MCF 10A (cell line): ENCODE data around the gene VWA7. TPM values are rescaled to one million over a fixed set of nuclear protein-coding genes. Genes with fewer than 3 reads are reported as not detected.

Experiments
- BruUV-seq: library from RNA; stranded (reverse); fragments of 400-500 nt; replicated peaks from 2 replicates; lab custom pipeline; 2021; lab: Mats Ljungman, UMichigan
- CTCF ChIA-PET: fragments of 300-600 bp; sonication (Branson Sonifier 250); formaldehyde crosslinking; extraction: SDS; loops from one replicate; lab custom pipeline; 2021; ENCODE audit warnings: antibody characterized with exemption, inconsistent platforms; lab: Yijun Ruan, JAX
- POLR2A ChIA-PET: fragments of 300-600, 350-650 bp; sonication (Branson Sonifier 250); formaldehyde crosslinking; extraction: SDS; loops from one replicate; lab custom pipeline; 2020; ENCODE audit warnings: antibody characterized with exemption, inconsistent platforms; lab: Yijun Ruan, JAX
- DNase-seq: peaks from one replicate; pipeline ENCODE4 v3.0.0-alpha.2; 2018; ENCODE audit not compliant: unreplicated experiment
- H3K27ac Mint-ChIP-seq: one replicate; pipeline ENCODE4 v1.8.0; 2022; ENCODE audit warnings: mild to moderate bottlenecking, low read depth, mixed read lengths; ENCODE audit not compliant: unreplicated experiment
- H3K27me3 Mint-ChIP-seq: one replicate; pipeline ENCODE4 v1.8.0; 2022; ENCODE audit warnings: mixed read lengths; ENCODE audit not compliant: insufficient read depth, unreplicated experiment
- H3K36me3 Mint-ChIP-seq: one replicate; pipeline ENCODE4 v1.8.0; 2022; ENCODE audit warnings: mild to moderate bottlenecking, moderate library complexity, mixed read lengths; ENCODE audit not compliant: insufficient read depth, unreplicated experiment
- H3K4me1 Mint-ChIP-seq: one replicate; pipeline ENCODE4 v1.8.0; 2022; ENCODE audit warnings: mixed read lengths; ENCODE audit not compliant: insufficient read depth, unreplicated experiment
- H3K4me3 Mint-ChIP-seq: one replicate; pipeline ENCODE4 v1.8.0; 2022; ENCODE audit warnings: mild to moderate bottlenecking, moderate library complexity, mixed read lengths; ENCODE audit not compliant: unreplicated experiment
- H3K9me3 Mint-ChIP-seq: one replicate; pipeline ENCODE4 v1.8.0; 2022; ENCODE audit warnings: mixed read lengths; ENCODE audit not compliant: unreplicated experiment
- intact Hi-C: fragments of 100-400 bp; cut with micrococcal nuclease; formaldehyde crosslinking; loops from 2 replicates; pipeline ENCODE4 v1.14.1; 2022
- total RNA-seq: library from RNA; stranded (reverse); gene quantifications from 2 replicates; pipeline ENCODE4 v1.2.3, GENCODE V29; 2022
- TF ChIP-seq, protein P1 (sequence below): fragments of 200-600 bp; IDR thresholded peaks from one replicate; pipeline ENCODE4 v1.8.0; 2022; ENCODE audit warnings: antibody characterized with exemption, mild to moderate bottlenecking; ENCODE audit not compliant: unreplicated experiment

The VWA7 gene
- total RNA-seq, 1 experiment from 2014 or later: 2.0 TPM

- no peaks in the 10 kb centered on the region for H3K36me3 Mint-ChIP-seq
- peaks cover 11% of the 10 kb centered on the region for H3K4me1 Mint-ChIP-seq
- H3K27me3 Mint-ChIP-seq: no peaks in the 10 kb centered on the region
- TF ChIP-seq, protein P1, sequence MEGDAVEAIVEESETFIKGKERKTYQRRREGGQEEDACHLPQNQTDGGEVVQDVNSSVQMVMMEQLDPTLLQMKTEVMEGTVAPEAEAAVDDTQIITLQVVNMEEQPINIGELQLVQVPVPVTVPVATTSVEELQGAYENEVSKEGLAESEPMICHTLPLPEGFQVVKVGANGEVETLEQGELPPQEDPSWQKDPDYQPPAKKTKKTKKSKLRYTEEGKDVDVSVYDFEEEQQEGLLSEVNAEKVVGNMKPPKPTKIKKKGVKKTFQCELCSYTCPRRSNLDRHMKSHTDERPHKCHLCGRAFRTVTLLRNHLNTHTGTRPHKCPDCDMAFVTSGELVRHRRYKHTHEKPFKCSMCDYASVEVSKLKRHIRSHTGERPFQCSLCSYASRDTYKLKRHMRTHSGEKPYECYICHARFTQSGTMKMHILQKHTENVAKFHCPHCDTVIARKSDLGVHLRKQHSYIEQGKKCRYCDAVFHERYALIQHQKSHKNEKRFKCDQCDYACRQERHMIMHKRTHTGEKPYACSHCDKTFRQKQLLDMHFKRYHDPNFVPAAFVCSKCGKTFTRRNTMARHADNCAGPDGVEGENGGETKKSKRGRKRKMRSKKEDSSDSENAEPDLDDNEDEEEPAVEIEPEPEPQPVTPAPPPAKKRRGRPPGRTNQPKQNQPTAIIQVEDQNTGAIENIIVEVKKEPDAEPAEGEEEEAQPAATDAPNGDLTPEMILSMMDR: no peak
- CTCF ChIA-PET: interaction anchor here (0.7 kb wide), 2 partner anchors 10 to 316 kb away, joined by 3 to 4 read pairs; partner anchors contain the start of gene CYP21A2
- no peak for DNase-seq
- no TSS peak for BruUV-seq
- POLR2A ChIA-PET: interaction anchor here (0.6 to 1.6 kb wide), 4 partner anchors 14 to 105 kb away, joined by 3 to 5 read pairs (median 4); partner anchors contain the start of genes ABHD16A, CLIC1 and HSPA1B
- H3K9me3 Mint-ChIP-seq: no peaks in the 10 kb centered on the region
- H3K27ac Mint-ChIP-seq: no peak overlapping the region
- H3K4me3 Mint-ChIP-seq: no peak overlapping the region
- intact Hi-C loops: no loop called here
These were observed 55.0 kb downstream of the VWA7 start for GRCh38 chr6:31722173-31722572.

- Mint-ChIP-seq H3K27ac (no peak within 1 kb of the TSS), H3K4me3 (no peak within 1 kb of the TSS), H3K9me3 (no peaks in the 10 kb centered on the region), H3K36me3 (no peaks in the 10 kb centered on the region), H3K4me1 (peaks cover 11% of the 10 kb centered on the region), H3K27me3 (no peaks in the 10 kb centered on the region)
- no TSS peak for BruUV-seq
- TF ChIP-seq, protein P1: no peak
- intact Hi-C loops: no loop called here
- ChIA-PET POLR2A (interaction anchor here (1.0 to 1.6 kb wide), 4 partner anchors 15 to 141 kb away, joined by 3 to 6 read pairs (median 4); partner anchors contain the start of genes ABHD16A, CLIC1, MSH5 and NEU1), CTCF (no interaction called here)
- no peak for DNase-seq
These were observed 55.6 kb downstream of the VWA7 start, which contains the start of gene LY6G6C for GRCh38 chr6:31721351-31722020. Gene LY6G6C, minus strand, starts transcription at chr6:31721746. Its CDS starts 67 bp downstream, at chr6:31721679.

DNA sequence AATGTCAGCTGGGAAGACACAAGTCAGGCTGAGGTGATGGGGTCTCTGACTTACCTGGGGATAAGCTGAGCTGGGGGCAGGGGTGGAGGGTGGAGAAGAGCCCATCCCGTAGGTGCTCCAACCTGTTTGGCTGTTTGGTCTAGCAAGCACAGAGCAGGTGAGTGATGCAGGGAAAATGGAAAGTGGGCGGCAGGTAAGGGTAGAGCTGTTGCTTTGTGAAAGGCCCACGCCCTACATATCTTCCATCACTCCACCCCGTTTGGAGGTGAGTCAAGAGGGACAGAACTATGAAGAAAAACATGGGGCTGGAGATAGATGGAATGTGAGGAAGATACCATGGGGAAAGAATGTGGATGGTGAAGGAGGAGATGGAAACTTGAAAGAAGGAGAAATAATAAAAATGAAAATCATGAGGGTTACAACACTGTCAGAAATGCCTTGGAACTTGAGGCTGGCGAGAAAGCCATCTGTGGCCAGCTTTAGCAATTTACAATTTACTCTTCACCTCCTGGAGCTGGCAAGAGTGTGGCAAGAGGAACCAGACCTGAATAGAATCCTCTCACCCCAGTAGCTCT lies 56.8 kb downstream of the VWA7 start:
- CTCF ChIA-PET: interaction anchor here (0.8 to 1.2 kb wide), 3 partner anchors 9 to 232 kb away, joined by 3 read pairs; partner anchors contain the start of gene ABHD16A
- TF ChIP-seq, protein P1: no peak
- POLR2A ChIA-PET: interaction anchor here (0.7 to 2.2 kb wide), 3 partner anchors 16 to 107 kb away, joined by 3 to 7 read pairs (median 3); partner anchors contain the start of genes ABHD16A and CLIC1
- H3K4me3 Mint-ChIP-seq: no peak overlapping the region
- no peaks in the 10 kb centered on the region for H3K9me3 Mint-ChIP-seq
- H3K36me3 Mint-ChIP-seq: no peaks in the 10 kb centered on the region
- no TSS peak for BruUV-seq
- peaks cover 11% of the 10 kb centered on the region for H3K4me1 Mint-ChIP-seq
- H3K27me3 Mint-ChIP-seq: no peaks in the 10 kb centered on the region
- intact Hi-C loops: no loop called here
- no peak for DNase-seq
- no peak overlapping the region for H3K27ac Mint-ChIP-seq

DNA sequence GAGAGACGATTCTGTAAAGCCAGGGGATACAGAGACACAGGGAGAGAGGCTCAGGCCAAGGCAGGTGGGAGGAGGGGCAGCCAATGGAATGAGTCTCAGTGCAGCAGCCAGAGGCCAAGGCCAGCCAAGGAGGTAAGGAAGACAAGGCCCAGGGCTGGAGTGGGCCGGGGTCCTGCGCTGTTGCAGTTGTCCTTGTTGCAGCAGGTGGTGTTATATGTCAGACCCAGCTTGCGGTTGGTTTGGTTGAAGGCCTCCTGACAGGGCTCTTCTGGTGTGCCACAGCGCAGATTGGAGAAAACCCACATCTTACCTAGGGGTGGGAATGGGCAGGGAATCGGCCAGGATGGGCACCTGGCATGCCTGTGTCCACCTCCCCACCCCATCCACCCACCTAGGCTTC lies 58.1 kb downstream of the VWA7 start:
- Mint-ChIP-seq H3K36me3 (no peaks in the 10 kb centered on the region), H3K4me1 (peaks cover 11% of the 10 kb centered on the region), H3K9me3 (no peaks in the 10 kb centered on the region), H3K4me3 (no peak overlapping the region), H3K27ac (no peak overlapping the region), H3K27me3 (no peaks in the 10 kb centered on the region)
- ChIA-PET POLR2A (interaction anchor here (2.2 kb wide), 1 partner anchor 16 kb away, joined by 7 read pairs; the partner anchor contains the start of gene ABHD16A), CTCF (interaction anchor here (0.7 kb wide), 1 partner anchor 28 kb away, joined by 3 read pairs; no protein-coding TSS in a partner anchor)
- no TSS peak for BruUV-seq
- intact Hi-C loops: no loop called here
- TF ChIP-seq, protein P1: no peak
- DNase-seq: no peak
